Fibroblast of lung (primary cell): ENCODE results near the gene TSR3. TPM values are rescaled to one million over a fixed set of nuclear protein-coding genes. Genes with fewer than 3 reads are reported as not detected.

ENCODE experiments used
- DNase-seq, 2 donors: peaks; one replicate each; pipeline versions ENCODE4 v3.0.0 to v3.0.0-alpha.2; 2010; ENCODE audit warnings: low read depth in 2 of 2
- H2AFZ ChIP-seq: 2 replicates; pipeline ENCODE4 v1.5.1; 2012; ENCODE audit warnings: low read length, control low read depth, inconsistent platforms
- H3K27ac ChIP-seq: 2 replicates; pipeline ENCODE4 v1.5.1; 2011; ENCODE audit warnings: low read length, control low read depth; ENCODE audit not compliant: insufficient read depth
- H3K27me3 ChIP-seq: 2 replicates; pipeline ENCODE4 v1.5.1; 2011; ENCODE audit warnings: mild to moderate bottlenecking, low read length; ENCODE audit not compliant: control insufficient read depth, insufficient read depth
- H3K36me3 ChIP-seq: 2 replicates; pipeline ENCODE4 v1.5.1; 2011; ENCODE audit warnings: low read length; ENCODE audit not compliant: control insufficient read depth, insufficient read depth
- H3K4me1 ChIP-seq: 2 replicates; pipeline ENCODE4 v1.5.1; 2011; ENCODE audit warnings: low read length; ENCODE audit not compliant: control insufficient read depth, insufficient read depth; ENCODE audit errors: extremely low read depth
- H3K4me2 ChIP-seq: 2 replicates; pipeline ENCODE4 v1.5.1; 2011; ENCODE audit warnings: low read length, control low read depth; ENCODE audit not compliant: insufficient read depth; ENCODE audit errors: extremely low read depth
- H3K4me3 ChIP-seq, 4 experiments: fragments of 200-600 bp in 1 of 4; sonication (generic) in 1 of 4; replicated peaks in 1 of 4; 2 replicates each; pipeline ENCODE4 v1.5.1; 2011 to 2016; ENCODE audit warnings: low read length in 4 of 4, low read depth in 3 of 4, mild to moderate bottlenecking in 3 of 4, control low read depth in 2 of 4, inconsistent platforms in 1 of 4, mixed read lengths in 1 of 4; ENCODE audit not compliant: insufficient read depth in 1 of 4; ENCODE audit errors: control extremely low read depth in 1 of 4
- H3K79me2 ChIP-seq: 2 replicates; pipeline ENCODE4 v1.5.1; 2012; ENCODE audit warnings: mild to moderate bottlenecking, low read length, inconsistent platforms; ENCODE audit not compliant: control insufficient read depth, insufficient read depth
- H3K9ac ChIP-seq: 2 replicates; pipeline ENCODE4 v1.5.1; 2011; ENCODE audit warnings: mild to moderate bottlenecking, low read length, control low read depth; ENCODE audit not compliant: insufficient read depth
- H3K9me3 ChIP-seq: 2 replicates; pipeline ENCODE4 v1.5.1; 2012; ENCODE audit warnings: low read depth, low read length; ENCODE audit not compliant: control insufficient read depth, insufficient read depth
- H4K20me1 ChIP-seq: 2 replicates; pipeline ENCODE4 v1.5.1; 2011; ENCODE audit warnings: low read length; ENCODE audit not compliant: control insufficient read depth, insufficient read depth; ENCODE audit errors: extremely low read depth
- CTCF ChIP-seq, 2 donors: IDR thresholded peaks in 1 of 2; conservative IDR thresholded peaks in 1 of 2; 1 replicate in 1 of 2; 2 replicates in 1 of 2; pipeline ENCODE4 v1.5.1; 2011 to 2012; ENCODE audit warnings: low read length in 2 of 2, control low read depth in 1 of 2, inconsistent platforms in 1 of 2, low read depth in 1 of 2, mild to moderate bottlenecking in 1 of 2
- EZH2 ChIP-seq: IDR thresholded peaks from 2 replicates; pipeline ENCODE4 v1.5.1; 2012; ENCODE audit warnings: low read length, control low read depth, mild to moderate bottlenecking; ENCODE audit errors: missing control alignments
- polyA plus RNA-seq, 2 donors: library from polyadenylated mRNA; depleted of rRNA in 1 of 2; stranded (reverse) in 1 of 2; unstranded in 1 of 2; fragments of >200 nt; gene quantifications; 2 replicates each; pipeline ENCODE4 v1.2.1, GENCODE V29; 2011 to 2012; ENCODE audit warnings: missing spikeins in 1 of 2
- total RNA-seq: library from RNA; depleted of rRNA; stranded (reverse); fragments of >200 nt; gene quantifications from 2 replicates; pipeline ENCODE4 v1.2.1, GENCODE V29; 2014

Gene TSR3
- total and polyA plus RNA-seq, 2 donors (not counting 1 experiment from before 2014, with no cell fraction given), result 36.2 to 77.6 TPM

GRCh38 chr16:1361685-1362360, 10.1 kb upstream of the TSR3 start:
- Histone ChIP-seq H4K20me1 (no peaks in the 10 kb centered on the region), H3K27me3 (no peaks in the 10 kb centered on the region), H2AFZ (no peak overlapping the region), H3K4me3 (no peak overlapping the region), H3K9ac (no peak overlapping the region), H3K36me3 (peaks cover 20% of the 10 kb centered on the region), H3K4me1 (no peaks in the 10 kb centered on the region), H3K79me2 (peaks cover 3% of the 10 kb centered on the region), H3K27ac (no peak overlapping the region), H3K4me2 (no peak overlapping the region), H3K9me3 (no peaks in the 10 kb centered on the region)
- DNase-seq, result no peak
- TF ChIP-seq EZH2 (no peak), CTCF (conservative IDR thresholded peaks at IDR 0.05 in 1 of 2, IDR thresholded peaks at IDR 0.05 in 1 of 2; ENCODE audit: low read depth in 1 of 2, low read length in 2 of 2) (no peak)

GRCh38 chr16:1357906-1358566, 6.4 kb upstream of the TSR3 start:
- H3K4me3 ChIP-seq, result no peak overlapping the region
- H3K79me2 ChIP-seq, result peaks cover 34% of the 10 kb centered on the region
- peaks cover 8% of the 10 kb centered on the region for H3K36me3 ChIP-seq
- no peak for DNase-seq
- no peak overlapping the region for H3K9ac ChIP-seq
- H2AFZ ChIP-seq, result no peak overlapping the region
- no peaks in the 10 kb centered on the region for H3K4me1 ChIP-seq
- no peaks in the 10 kb centered on the region for H3K9me3 ChIP-seq
- no peaks in the 10 kb centered on the region for H4K20me1 ChIP-seq
- H3K4me2 ChIP-seq, result no peak overlapping the region
- no peaks in the 10 kb centered on the region for H3K27me3 ChIP-seq
- no peak overlapping the region for H3K27ac ChIP-seq
- TF ChIP-seq CTCF (conservative IDR thresholded peaks at IDR 0.05 in 1 of 2, IDR thresholded peaks at IDR 0.05 in 1 of 2; ENCODE audit: low read depth in 1 of 2, low read length in 2 of 2) (no peak), EZH2 (no peak)

GRCh38 chr16:1356061-1356900, 4.6 kb upstream of the TSR3 start:
- no peaks in the 10 kb centered on the region for H3K4me1 ChIP-seq
- no peak overlapping the region for H3K9ac ChIP-seq
- H3K4me3 ChIP-seq, result no peak overlapping the region
- no peak for TF ChIP-seq CTCF (conservative IDR thresholded peaks at IDR 0.05 in 1 of 2, IDR thresholded peaks at IDR 0.05 in 1 of 2; ENCODE audit: low read depth in 1 of 2, low read length in 2 of 2)
- no peak for TF ChIP-seq EZH2
- no peak overlapping the region for H2AFZ ChIP-seq
- H3K4me2 ChIP-seq, result no peak overlapping the region
- no peaks in the 10 kb centered on the region for H4K20me1 ChIP-seq
- H3K79me2 ChIP-seq, result peaks cover 49% of the 10 kb centered on the region
- DNase-seq, result no peak
- H3K27ac ChIP-seq, result no peak overlapping the region
- no peaks in the 10 kb centered on the region for H3K9me3 ChIP-seq
- no peaks in the 10 kb centered on the region for H3K27me3 ChIP-seq
- H3K36me3 ChIP-seq, result no peaks in the 10 kb centered on the region
